PC-9 (cell line): Measurements from ENCODE around the gene CAV1.

Experiments
- CTCF ChIP-seq: fragments of 200-600 bp; sonication (generic); conservative IDR thresholded peaks from 2 replicates; pipeline ENCODE4 v1.6.1; 2017; ENCODE audit warnings: mixed run types, antibody characterized with exemption, mild to moderate bottlenecking, moderate library complexity
- EZH2 ChIP-seq: fragments of 200-600 bp; sonication (generic); IDR thresholded peaks from 2 replicates; pipeline ENCODE4 v1.8.0; 2017; ENCODE audit warnings: antibody characterized with exemption, low read depth

DNA sequence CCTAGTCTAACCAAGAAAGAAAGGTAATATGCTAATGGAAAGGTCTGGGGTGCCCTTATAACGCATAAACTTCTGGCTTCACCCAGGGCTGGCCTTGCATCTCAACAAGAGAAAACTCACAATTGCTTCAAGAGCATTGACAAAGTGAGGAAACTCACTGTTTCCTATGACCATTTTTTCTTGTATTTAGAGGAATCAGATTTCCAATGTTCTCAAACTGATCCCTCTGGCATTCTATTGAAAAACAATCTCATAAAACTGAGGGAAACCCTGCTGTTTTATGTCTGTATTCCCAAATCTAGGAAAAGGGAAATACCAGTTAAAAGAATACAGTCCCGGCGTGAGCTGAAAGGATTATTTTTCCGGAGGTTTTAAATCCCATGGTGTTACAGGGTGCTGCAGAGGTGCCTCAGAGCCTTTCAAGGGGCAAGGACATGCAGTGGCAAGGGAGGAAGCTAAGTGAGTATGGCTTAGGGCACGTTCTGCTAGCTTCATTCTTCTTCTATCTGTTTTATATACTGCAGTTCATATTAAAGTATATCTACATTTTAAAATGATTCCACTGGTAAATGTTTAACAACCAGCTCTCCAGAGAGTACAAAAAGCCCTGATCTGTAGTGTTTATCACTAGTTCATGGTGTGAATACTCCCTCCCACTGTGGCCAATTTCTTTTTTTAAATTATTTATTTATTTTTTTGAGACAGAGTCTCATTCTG lies 68.7 kb downstream of the CAV1 start:
- TF ChIP-seq CTCF, result no peak
- no peak for TF ChIP-seq EZH2
